ENCODE results near the gene CRIP1. TPM values are rescaled to one million over a fixed set of nuclear protein-coding genes. Genes with fewer than 3 reads are reported as not detected.

The CRIP1 gene
- total and polyA plus RNA-seq, 10 of the 15 experiments (the other 5 are each of a cell fraction or from before 2014, with no cell fraction given) = 66.8 to 259 (median 154) TPM

DNA sequence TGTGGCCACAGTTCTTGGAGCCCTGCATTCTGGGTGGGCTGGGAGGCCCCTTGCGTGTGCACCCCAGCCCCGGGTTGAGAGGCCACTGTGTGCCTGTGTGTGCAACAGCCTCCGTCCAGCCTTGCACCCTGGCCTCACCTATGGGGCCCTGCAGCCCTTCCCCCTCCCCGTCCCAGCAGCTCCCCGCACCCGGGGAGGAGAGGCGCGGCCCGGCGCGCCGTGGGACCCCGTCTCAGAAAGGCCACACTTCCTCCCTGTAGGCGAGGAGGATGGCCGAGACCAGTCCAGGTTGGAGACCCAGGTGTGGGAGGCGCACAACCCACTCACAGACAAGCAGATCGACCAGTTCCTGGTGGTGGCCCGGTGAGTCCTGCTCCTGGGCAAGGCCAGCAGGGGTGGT is 28.7 kb upstream of the CRIP1 start:
- BruUV-seq (replicated peaks) = no TSS peak
- Histone ChIP-seq H3K4me1 (ENCODE audit: control insufficient read depth, insufficient read depth, low read length) (no peaks in the 10 kb centered on the region), H3K9ac (ENCODE audit: control insufficient read depth, insufficient read depth, low read length) (no peak overlapping the region)

More for the DNA sequence above, 28.7 kb upstream of the CRIP1 start:
- SMC1A ChIA-PET (ENCODE audit: uncharacterized antibody, unreplicated experiment) = no interaction called here
- no peak overlapping the region for H2AFZ ChIP-seq (ENCODE audit: control insufficient read depth, low read depth, low read length)
- H3K79me2 ChIP-seq (ENCODE audit: control insufficient read depth, insufficient read depth, low read length) = no peaks in the 10 kb centered on the region
- H3K9me3 ChIP-seq (replicated peaks; ENCODE audit: control insufficient read depth, insufficient read depth, low read length) = no peaks in the 10 kb centered on the region
- in situ Hi-C loops (cut with MboI) = loop anchor here (5.0 kb wide), 1 partner anchor 59 kb away; no protein-coding TSS in a partner anchor
- RAD21 ChIA-PET (ENCODE audit: unreplicated experiment) = no interaction called here
- CTCF ChIA-PET = interaction anchor here (1.6 kb wide), 1 partner anchor 32 kb away, joined by 3 read pairs; no protein-coding TSS in a partner anchor
- H4K20me1 ChIP-seq (ENCODE audit: control insufficient read depth, insufficient read depth) = no peaks in the 10 kb centered on the region; the same call in 1 of the 2 replicates
- no peak overlapping the region for H3K4me2 ChIP-seq (ENCODE audit: control insufficient read depth, insufficient read depth)
- DNase-seq (ENCODE audit: low read depth, low spot score) (no peak), ATAC-seq (no peak), FAIRE-seq (no peak)
- WGBS (ENCODE audit: insufficient coverage, insufficient replicate concordance, low lambda C conversion rate, missing lambda C conversion rate) = 82% methylated on average over 18 of the region's 18 CpGs
- no peaks in the 10 kb centered on the region for H3K27me3 ChIP-seq (replicated peaks in 1 of 2; ENCODE audit: control insufficient read depth in 2 of 2, insufficient read depth in 2 of 2, low read length in 1 of 2)
- H3K4me3 ChIP-seq = no peak overlapping the region
- H3K36me3 ChIP-seq (ENCODE audit: control insufficient read depth in 2 of 2, insufficient read depth in 2 of 2, low read length in 1 of 2) = peaks cover 3 to 30% of the 10 kb centered on the region in 2 experiments; a peak in 3 of 4 replicates
- no peak overlapping the region for H3K27ac ChIP-seq (ENCODE audit: control insufficient read depth, insufficient read depth)
- intact Hi-C loops (cut with micrococcal nuclease; ENCODE audit: unreplicated experiment) = no loop called here
- POLR2A ChIA-PET = no interaction called here
- TF ChIP-seq NFXL1 (IDR thresholded peaks at IDR 0.05; ENCODE audit: borderline replicate concordance) = no peak
- TF ChIP-seq, protein P1, sequence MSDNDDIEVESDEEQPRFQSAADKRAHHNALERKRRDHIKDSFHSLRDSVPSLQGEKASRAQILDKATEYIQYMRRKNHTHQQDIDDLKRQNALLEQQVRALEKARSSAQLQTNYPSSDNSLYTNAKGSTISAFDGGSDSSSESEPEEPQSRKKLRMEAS (IDR thresholded peaks at IDR 0.05; ENCODE audit: low read depth, low read length) = no peak
- TF ChIP-seq, protein P2, sequence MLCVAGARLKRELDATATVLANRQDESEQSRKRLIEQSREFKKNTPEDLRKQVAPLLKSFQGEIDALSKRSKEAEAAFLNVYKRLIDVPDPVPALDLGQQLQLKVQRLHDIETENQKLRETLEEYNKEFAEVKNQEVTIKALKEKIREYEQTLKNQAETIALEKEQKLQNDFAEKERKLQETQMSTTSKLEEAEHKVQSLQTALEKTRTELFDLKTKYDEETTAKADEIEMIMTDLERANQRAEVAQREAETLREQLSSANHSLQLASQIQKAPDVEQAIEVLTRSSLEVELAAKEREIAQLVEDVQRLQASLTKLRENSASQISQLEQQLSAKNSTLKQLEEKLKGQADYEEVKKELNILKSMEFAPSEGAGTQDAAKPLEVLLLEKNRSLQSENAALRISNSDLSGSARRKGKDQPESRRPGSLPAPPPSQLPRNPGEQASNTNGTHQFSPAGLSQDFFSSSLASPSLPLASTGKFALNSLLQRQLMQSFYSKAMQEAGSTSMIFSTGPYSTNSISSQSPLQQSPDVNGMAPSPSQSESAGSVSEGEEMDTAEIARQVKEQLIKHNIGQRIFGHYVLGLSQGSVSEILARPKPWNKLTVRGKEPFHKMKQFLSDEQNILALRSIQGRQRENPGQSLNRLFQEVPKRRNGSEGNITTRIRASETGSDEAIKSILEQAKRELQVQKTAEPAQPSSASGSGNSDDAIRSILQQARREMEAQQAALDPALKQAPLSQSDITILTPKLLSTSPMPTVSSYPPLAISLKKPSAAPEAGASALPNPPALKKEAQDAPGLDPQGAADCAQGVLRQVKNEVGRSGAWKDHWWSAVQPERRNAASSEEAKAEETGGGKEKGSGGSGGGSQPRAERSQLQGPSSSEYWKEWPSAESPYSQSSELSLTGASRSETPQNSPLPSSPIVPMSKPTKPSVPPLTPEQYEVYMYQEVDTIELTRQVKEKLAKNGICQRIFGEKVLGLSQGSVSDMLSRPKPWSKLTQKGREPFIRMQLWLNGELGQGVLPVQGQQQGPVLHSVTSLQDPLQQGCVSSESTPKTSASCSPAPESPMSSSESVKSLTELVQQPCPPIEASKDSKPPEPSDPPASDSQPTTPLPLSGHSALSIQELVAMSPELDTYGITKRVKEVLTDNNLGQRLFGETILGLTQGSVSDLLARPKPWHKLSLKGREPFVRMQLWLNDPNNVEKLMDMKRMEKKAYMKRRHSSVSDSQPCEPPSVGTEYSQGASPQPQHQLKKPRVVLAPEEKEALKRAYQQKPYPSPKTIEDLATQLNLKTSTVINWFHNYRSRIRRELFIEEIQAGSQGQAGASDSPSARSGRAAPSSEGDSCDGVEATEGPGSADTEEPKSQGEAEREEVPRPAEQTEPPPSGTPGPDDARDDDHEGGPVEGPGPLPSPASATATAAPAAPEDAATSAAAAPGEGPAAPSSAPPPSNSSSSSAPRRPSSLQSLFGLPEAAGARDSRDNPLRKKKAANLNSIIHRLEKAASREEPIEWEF (IDR thresholded peaks at IDR 0.05; ENCODE audit: insufficient replicate concordance, low read depth, low read length) = no peak
- no peak for TF ChIP-seq HDAC6 (IDR thresholded peaks at IDR 0.05; ENCODE audit: unreplicated experiment)
- TF ChIP-seq POLR2A (IDR thresholded peaks at IDR 0.05; ENCODE audit: low read depth, low read length) = peak; percentile 49; the same call in 1 of the 2 replicates

All from GM12878 (cell line).